SK-MEL-5 (cell line): Measurements from ENCODE around the gene TSSK2. TPM values are rescaled to one million over a fixed set of nuclear protein-coding genes. Genes with fewer than 3 reads are reported as not detected.
"Not testable (repeated sequence)": the region's sequence is repeated elsewhere in the genome, so short reads cannot be mapped to it uniquely, and the experiment has no call there.

Experiments
- DNase-seq: peaks from one replicate; pipeline ENCODE4 v3.0.0-alpha.2; 2016; ENCODE audit warnings: low read depth, low spot score
- in situ Hi-C: cut with HindIII; loops from 2 replicates; pipeline ENCODE4 v1.10.0; 2016; ENCODE audit warnings: low sequenced_read_pairs, high pct_unique_total_duplicates, low pct_unique_long_range_greater_than_20kb
- total RNA-seq: library from RNA; depleted of rRNA; stranded (reverse); fragments of >200 nt; shearing (Covaris generic); gene quantifications from 2 replicates; pipeline ENCODE4 v1.2.3, GENCODE V29; 2014

The TSSK2 gene
- total RNA-seq, 1 experiment from 2014 or later = not detected

DNA sequence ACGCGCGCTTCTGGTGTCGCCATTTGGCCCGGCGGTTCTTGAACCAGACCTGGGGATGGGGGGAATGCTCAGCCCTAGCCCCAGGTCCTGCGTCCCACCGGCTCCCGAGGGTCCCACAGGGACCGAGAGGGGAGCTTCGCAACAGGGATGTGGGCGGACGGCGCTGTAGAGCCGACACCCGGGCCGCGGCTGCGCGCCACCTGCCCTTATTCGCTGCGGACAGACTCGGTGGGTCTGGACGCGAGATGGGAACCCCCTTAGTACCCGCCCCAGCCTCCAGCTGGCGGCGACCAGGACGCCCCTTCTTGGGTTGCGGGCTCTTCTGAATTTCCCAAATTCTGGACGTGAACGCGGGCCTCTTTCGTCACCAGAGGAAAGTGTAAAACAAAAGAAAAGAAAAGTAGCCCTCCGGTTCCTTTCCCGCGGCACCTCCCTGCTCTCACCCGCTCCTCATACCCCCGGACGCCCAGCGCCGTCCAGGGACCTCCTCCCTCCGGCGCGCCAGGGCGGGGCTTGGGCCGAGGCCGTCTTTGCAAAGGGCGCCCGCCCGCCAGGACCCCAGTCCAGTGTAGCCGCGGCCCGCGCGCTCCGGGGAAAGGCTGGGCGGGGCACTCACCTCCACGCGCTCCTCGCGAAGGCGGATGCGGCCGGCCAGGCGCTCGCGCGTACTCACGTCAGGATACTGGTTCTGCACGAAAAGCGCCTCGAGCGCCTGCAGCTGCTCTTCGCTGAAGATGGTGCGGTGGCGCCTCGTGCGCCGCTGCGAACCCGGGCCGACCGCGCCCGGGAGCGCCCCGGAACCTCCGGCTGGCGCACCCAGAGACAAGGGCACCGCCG is 18.2 kb downstream of the TSSK2 start:
- in situ Hi-C loops = no loop called here
- DNase-seq = no peak

DNA sequence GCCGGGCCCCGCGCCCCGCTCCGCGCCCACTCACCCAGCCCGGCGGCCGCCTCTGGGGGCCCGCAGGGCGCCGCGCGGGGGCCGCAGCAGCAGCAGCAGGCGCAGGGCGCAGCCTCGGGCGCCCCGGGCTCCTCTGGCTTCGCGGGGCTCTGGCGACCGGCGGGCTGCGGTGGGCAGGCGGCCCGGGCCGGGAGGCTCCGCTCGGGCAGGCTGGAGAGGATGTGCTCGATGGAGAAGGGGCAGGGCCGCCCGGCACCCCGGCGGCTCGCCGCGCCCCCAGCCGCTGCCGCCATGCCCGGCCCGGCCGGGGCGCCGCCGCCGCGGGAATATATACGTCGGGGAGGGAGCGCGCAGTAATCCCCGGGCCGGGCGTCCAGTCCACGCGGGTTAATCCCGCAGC is 18.9 kb downstream of the TSSK2 start, which contains the start of gene GSC2:
Gene GSC2 (minus strand): TSS at position 302 of the 400 bp plus-strand sequence. CDS start 9 bp downstream, at position 293.
- in situ Hi-C loops = no loop called here
- no peak for DNase-seq

DNA sequence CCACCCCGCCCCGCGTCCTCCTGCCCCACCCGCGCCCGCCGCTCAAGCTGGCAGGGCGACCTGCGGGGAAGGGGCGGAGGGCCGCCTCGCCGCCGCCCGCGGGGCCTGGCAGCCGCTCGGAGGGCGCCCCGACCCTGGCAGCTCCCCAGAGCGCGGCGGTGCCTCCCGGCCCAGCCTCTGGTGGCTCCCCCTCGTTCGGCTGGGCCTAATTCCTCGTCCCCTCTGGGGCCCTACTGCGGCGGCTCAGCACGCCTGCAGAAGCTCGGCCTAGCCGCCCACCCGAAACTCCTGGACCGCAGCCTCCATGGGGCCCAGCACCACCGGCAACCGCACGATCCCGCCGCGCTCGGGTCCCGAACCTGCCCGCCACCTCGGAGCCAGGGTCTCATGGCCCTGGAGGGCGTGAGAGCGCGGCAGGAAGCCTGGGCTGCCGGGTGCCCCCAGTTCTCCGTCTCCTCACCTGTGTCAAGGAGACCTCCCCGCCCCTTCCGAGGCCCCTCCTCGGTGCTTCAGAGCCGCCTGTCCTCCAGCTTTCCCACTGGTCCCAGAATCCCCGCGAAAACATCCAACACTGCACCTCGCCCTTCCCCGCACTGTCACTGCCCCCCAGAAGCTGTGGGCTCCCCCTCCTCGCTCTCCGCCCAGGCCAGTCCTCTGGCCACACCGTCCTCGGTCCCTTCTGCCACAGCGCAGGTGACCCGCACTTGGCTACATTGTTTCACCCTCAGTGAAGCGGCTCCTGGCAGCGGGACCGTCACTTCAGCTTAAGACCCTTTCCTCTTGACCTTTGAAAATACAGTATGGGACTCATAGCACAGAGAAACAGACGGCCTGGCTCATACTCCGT is 19.6 kb downstream of the TSSK2 start:
- in situ Hi-C loops = no loop called here
- DNase-seq = no peak

DNA sequence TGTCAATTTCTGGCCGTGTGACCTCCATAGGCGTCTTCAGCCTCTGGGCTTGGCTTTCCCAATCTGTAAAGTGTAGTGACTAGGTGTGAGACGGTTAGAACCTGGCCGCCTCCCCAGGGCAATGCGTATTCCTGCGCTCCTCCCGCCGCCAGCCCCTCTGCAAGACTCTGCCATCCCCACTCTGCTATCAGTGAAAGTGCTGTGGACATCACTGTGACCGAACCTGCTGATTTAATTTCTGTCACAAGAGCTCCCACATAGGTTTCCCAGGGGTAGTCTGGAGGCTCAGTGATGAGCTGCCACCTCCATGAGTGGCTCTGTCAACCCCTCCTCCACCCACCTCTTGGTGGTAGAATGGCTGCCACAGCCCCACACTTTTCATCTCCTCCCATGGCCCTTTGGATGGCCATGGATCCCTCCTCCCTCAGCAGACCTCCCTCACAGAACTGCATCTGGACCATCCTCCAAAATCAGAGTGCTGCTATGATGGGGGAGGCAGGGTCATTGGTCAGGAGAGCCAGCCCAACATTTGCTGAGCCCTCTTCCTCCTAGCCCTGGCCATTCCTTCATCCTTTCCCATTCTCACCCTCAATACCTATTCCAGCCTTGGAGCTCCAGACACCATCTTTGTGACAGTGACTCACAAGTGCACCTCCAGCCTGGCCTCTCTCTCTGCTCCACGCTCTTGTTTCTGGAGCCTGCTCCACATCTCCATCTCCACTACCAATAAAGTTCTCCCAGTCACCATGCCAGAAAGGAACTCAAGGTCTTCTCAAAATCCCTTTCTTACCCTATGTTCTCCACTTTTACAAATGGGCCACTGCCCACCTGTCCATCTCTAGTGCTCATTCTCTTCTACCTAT is 20.5 kb downstream of the TSSK2 start:
- in situ Hi-C loops = no loop called here
- DNase-seq = no peak

DNA sequence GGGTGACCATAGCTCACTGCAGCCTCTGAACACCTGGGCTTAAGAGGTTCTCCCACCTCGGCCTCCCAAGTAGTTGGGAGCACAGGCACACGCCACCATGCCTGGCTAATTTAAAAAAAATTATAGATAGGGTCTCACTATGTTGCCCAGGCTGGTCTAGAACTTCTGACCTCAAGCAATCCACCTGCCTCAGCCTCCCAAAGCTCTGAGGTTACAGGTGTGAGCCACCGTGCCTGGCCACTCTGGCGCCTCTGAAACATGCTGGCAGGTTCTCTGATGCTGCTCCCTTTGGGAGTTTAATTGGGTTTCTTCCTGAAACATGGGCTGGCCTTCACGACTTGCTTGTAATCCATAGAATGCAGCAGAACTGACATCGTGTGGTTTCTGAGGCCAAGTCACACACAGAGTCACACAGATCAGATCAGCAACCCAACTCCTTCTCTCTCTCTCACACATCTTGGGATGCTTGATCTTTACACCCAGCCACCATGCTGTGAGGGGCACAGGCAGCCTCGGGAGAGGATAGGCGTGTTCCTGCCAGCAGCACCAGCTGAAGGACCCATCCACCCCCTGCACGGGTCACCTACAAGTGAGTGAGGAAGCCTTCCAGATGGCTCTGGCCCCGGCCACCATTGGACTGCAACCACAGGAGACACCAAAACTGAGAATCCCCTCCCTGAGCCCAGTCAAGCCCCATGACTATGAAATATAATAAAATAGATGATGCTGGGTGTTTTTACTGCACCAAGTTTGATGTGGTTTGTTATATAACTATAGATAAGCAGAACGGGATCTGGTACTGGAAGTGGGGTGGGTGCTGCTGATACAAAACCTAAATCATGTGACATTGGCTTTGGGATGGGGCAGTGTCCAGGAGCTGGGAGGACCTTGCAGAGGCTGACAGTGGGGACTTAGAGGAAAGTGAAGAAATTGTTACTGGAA is 22.1 kb downstream of the TSSK2 start:
- DNase-seq = no peak
- in situ Hi-C loops = no loop called here

DNA sequence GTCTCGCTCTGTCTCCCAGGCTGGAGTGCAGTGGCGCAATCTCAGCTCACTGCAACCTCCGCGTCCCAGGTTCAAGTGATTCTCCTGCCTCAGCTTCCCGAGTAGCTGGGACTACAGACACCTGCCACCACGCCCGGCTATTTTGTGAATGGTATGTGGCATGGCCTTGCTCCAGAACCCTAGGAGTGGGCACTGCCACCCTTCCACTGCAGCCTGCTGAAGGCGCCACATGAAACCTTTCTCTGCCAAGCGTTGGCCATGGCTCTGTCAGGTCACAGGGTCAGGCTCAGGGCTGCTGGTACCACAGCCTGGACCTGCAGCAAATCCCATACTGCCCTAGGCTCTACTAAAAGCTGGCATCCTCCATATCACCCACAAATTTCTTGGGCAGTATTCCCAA is 25.0 kb downstream of the TSSK2 start:
- DNase-seq, in situ Hi-C loops: not testable (repeated sequence)

DNA sequence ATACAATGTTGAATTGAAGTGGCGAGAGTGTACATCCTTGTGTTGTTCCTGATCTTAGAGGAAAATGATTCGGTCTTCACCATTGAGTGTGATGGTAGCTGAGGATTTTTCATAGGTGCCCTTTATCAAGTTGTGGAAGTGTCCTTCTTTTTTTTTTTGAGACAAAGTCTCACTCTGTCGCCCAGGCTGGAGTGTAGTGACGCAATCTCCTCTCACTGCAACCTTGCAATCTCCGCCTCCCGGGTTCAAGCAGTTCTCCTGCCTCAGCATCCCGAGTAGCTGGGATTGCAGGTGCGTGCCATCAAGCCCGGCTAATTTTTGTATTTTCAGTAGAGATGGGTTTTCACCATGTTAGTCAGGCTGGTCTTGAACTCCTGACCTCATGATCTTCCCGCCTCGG is 27.5 kb downstream of the TSSK2 start:
- DNase-seq, in situ Hi-C loops: not testable (repeated sequence)

DNA sequence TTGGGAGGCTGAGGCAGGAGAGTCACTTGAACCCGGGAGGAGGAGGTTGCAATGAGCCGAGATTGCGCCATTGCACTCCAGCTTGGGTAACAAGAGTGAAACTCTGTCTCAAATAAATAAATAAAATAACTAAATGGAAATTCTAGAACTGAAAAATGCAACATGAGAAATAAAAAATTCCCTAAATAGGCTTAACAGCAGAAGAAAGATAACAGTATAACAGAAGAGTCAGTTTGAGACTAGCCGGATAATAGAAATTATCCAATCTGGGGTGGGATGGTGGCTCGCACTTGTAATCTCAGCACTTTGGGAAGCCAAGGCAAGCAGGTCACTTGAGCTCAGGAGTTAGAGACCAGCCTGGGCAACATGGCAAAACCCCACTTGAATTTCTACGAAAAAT is 33.3 kb downstream of the TSSK2 start:
- in situ Hi-C loops = no loop called here
- DNase-seq = no peak

DNA sequence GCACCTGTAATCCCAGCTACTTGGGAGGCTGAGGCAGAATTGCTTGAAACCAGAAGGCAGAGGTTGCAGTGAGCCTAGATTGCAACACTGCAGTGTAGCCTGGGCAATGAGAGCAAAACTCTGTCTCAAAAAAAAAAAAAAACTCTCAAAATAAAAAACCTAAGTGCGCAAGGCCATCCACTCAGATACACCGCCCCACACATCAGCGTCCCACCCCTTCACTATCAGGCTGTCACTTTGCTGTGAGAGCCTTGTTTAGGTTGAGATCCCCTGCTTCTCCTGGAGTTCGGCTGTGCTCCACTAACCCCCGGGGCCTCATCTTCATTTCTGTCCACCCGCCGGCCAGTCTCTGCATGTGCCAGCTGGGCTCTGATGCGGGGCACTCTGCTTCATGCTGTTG is 35.3 kb downstream of the TSSK2 start:
- in situ Hi-C loops = no loop called here
- DNase-seq = no peak

DNA sequence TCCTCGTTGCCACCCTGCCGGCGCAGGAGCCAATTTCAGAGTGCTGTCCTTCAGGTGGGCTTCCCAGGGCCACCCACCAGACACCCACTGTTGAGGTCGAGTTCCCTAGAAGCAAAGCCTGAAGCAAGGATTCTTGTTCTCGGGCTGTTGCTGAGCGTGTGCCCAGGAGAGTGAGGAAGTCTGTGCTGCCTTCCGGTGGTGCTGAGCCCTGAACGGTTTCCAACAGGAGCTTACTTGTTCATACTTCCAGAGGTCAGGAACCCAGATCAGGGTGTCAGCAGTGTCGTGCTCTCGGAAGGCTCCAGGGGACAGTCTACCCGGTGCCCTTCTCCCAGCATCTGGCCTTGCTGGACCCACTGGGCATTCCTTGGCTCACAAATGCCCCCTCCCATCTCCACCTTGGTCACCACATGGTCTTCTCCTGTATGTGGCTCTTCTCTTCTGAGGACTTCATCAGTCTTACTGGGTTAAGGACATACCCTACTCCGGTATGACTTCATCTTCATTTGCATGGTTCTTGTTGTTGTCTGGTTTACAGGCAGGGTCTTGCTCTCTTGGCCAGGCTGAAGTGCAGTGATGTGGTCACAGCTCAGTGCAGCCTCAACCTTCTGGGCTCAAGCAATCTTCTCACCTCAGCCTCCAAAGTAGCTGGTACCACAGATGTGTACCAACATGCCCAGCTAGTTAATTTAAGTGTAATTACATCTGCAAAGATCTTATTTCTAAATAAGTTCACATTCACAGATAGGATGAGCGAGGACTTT is 36.2 kb downstream of the TSSK2 start:
- in situ Hi-C loops = no loop called here
- no peak for DNase-seq

DNA sequence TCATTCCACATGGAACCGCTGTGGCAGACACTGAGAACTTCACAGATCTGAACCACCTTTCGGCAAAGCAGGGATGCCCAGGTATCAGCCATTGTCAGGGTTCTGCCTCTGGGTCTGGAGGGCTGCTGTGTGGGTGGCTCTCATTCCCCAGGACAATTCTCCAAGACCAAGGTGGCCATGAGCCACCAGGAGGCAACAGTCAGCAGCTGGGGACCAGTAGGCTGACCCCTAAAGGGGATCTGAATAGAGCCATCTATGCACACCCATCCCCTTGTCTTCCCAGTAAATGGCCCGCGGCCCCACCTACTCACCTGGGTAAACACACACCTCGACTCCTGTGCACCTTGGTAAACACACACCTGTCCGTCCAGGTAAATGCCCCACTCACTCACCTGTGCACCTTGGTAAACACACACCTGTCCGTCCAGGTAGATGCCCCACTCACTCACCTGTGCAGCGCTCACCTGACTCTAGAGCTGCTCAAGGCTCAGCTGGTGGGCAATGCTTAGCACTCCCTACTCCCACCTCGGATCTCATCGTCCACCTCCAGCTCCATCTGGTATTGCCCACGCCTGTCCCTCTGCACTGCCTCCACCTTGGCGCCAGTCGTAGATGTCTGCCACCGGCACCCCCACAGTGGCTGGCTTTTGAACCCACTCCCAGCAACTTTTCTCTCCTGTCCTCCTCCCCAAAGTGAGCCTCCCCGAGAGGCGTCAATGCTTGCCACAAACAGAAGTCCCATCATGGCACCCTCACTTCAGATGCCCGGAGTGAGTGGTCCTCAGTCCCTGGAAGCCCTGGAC is 37.2 kb downstream of the TSSK2 start:
- DNase-seq = no peak
- in situ Hi-C loops = no loop called here

DNA sequence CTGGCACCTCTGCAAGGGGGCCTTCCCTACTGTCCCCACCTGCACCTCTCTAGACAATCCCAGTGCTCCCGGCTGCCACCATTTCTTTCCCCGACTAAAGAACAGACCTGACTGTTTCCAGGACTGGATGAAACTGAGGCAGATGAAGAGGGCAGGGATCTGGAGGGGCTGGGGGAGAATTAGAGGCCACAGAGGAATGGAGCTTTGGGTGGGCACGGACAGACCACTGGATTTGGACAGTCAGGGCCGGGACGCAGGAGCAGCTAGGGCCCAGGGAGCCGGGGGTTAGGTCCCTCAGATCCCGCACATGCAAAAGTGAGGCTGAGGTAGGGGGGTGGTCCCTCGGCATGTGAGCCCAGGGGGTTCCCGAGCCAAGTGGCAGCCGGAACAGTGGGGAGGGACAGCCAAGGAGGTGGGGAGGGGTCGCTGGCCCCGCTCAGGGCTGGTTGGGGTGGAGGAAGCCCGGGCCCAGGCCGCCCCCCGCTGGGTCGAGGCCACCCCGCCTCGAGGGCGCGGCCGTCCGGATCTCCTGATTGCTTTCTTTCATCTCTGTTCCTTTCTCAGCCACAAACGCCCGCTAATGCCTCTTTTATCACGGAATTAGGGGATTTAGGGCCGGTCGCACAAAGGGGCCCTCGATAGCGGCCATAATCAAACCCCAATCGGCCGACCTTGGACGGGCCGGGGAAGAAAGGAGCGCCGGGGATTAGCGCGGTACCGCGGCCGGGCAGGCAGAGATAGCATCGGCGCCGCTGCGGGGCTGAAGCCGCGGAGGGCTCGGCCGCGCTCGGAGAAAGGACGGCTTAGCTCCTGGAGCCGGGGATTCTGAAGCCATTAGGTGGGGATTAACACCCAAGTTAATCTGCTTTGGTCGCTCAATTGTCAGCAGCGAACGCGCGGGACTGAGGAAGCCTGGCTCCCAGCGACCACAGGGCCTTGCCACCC is 38.2 kb downstream of the TSSK2 start:
- no peak for DNase-seq
- in situ Hi-C loops = no loop called here

DNA sequence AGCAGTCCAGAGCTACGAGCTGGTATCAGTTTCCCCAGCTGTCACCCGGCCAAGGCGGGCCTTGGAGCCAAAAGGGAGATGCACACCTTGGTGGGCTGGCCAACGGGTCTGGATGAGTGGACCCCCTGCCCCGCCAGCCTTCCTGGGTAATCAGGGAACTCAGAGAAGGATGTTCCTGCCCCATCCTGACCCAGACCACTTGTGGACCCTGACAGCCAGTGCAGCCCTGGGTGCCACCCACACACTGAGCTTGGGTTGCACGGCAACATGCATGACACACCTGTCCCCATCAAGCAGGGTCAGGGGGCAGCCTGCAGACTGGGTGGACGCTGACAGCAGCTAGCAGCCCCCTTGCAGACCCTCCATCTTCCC is 38.8 kb downstream of the TSSK2 start:
- in situ Hi-C loops = no loop called here

DNA sequence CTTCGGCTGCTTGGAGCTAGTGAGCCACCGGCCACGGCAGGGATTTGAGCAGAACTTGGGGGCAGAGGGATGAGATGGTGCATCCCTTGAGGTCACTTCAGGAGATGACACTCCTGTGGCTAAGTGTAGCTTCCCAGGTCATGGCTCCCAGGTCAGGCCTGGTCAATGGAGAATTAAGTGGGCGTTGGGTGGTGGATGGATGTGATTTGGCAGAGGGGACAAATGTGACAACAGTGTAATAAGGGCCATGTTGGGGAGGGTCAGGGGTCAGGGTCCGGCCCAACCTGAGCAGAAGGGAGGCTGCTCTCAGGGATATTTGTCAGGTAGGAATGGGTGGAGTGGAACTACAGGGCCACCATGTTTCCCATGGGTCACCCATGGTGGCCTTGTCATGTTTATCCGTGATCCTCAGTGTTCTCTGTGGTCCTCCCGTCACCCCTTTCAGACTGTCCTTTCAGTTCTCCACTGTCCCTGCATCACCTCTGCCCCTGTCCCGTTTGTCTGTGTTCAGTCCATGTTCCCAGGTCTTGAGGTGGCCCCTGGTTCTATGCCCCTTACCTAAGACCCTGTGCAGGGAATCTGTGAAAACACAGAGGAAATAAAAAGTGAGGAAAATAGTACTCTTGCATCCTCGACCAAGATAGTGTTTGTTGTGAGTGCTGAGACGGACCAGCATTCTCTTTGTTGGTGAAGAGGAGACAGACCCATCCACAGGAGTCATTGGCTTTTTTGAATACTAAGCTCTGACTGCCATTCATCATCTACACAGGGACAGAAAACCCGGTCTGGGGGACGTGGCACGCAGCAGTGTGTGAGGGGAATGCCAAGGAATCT is 41.3 kb downstream of the TSSK2 start:
- in situ Hi-C loops = no loop called here
- DNase-seq = no peak

More for the DNA sequence above, 38.8 kb downstream of the TSSK2 start:
- DNase-seq = no peak
